Measurements from ENCODE around the gene DGKB. TPM values are rescaled to one million over a fixed set of nuclear protein-coding genes. Genes with fewer than 3 reads are reported as not detected.

The DGKB gene
- total RNA-seq, 1 donor from 2014 or later = 0.72 TPM

GRCh38 chr7:14870394-14870793 is 32.2 kb downstream of the DGKB start:
- H3K4me1 Mint-ChIP-seq = no peaks in the 10 kb centered on the region

DNA sequence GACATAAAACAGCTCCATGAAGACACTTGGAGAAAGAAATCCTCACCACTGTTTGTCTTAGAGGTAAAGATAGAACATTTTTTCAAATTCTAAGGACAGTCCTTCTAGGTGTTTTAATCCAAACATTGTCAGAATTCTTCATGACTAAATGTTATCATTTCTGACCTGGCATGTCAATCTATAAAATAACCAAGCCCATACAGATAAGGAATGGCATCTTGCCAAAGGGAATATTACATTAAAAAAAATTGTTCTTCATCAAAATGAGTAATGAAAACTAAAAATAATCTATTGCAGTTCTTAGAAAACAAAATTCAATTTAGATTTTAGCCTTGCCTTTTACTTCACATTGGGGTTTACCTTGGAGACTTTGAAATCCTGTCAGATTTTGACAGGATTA is 33.6 kb downstream of the DGKB start:
- peaks cover 5% of the 10 kb centered on the region for H3K9me3 Mint-ChIP-seq
- DNase-seq (ENCODE audit: low read depth, low spot score) = no peak
- H3K36me3 Mint-ChIP-seq (ENCODE audit: low read depth) = no peaks in the 10 kb centered on the region
- H3K4me3 Mint-ChIP-seq = no peak overlapping the region
- no peak for TF ChIP-seq CTCF (conservative IDR thresholded peaks at IDR 0.05)
- no peaks in the 10 kb centered on the region for H3K27me3 Mint-ChIP-seq (ENCODE audit: low read depth)
- H3K4me1 Mint-ChIP-seq = no peaks in the 10 kb centered on the region
- H3K27ac Mint-ChIP-seq (ENCODE audit: unreplicated experiment) = no peak overlapping the region

More at GRCh38 chr7:14870394-14870793, 32.2 kb downstream of the DGKB start:
- no peak for DNase-seq (ENCODE audit: low read depth, low spot score)
- H3K27me3 Mint-ChIP-seq (ENCODE audit: low read depth) = no peaks in the 10 kb centered on the region
- H3K4me3 Mint-ChIP-seq = no peak overlapping the region
- no peak for TF ChIP-seq CTCF (conservative IDR thresholded peaks at IDR 0.05)
- no peaks in the 10 kb centered on the region for H3K36me3 Mint-ChIP-seq (ENCODE audit: low read depth)
- no peak overlapping the region for H3K27ac Mint-ChIP-seq (ENCODE audit: unreplicated experiment)
- peaks cover 5% of the 10 kb centered on the region for H3K9me3 Mint-ChIP-seq

- no peaks in the 10 kb centered on the region for H3K9me3 Mint-ChIP-seq
- H3K4me3 Mint-ChIP-seq = no peak overlapping the region
- DNase-seq (ENCODE audit: low read depth, low spot score) = no peak
- no peaks in the 10 kb centered on the region for H3K36me3 Mint-ChIP-seq (ENCODE audit: low read depth)
- no peaks in the 10 kb centered on the region for H3K27me3 Mint-ChIP-seq (ENCODE audit: low read depth)
- no peak for TF ChIP-seq CTCF (conservative IDR thresholded peaks at IDR 0.05)
- no peaks in the 10 kb centered on the region for H3K4me1 Mint-ChIP-seq
- no peak overlapping the region for H3K27ac Mint-ChIP-seq (ENCODE audit: unreplicated experiment)
These were observed 41.1 kb downstream of the DGKB start for GRCh38 chr7:14861456-14861855.

DNA sequence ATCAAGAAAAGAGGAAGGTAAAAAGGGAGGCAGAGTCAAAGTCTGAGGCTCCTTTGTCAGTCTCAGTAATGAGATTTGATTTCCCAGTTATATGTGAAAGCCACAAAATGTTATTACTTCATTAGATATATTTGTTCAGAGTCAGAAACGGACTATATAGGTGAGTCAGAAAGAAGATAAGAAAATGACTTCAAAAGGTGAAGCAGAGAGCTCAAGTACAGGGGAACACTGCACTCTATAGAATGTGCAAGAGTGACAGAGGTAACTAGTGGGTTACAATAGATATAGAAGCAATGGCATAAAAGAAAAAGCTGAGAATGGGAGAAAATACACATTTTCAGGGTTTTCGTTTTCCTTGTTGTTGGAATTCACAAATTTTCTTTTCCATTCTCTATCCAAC is 43.3 kb downstream of the DGKB start:
- no peak for TF ChIP-seq CTCF (conservative IDR thresholded peaks at IDR 0.05)
- H3K27me3 Mint-ChIP-seq (ENCODE audit: low read depth) = no peaks in the 10 kb centered on the region
- no peaks in the 10 kb centered on the region for H3K36me3 Mint-ChIP-seq (ENCODE audit: low read depth)
- no peaks in the 10 kb centered on the region for H3K9me3 Mint-ChIP-seq
- no peak for DNase-seq (ENCODE audit: low read depth, low spot score)
- no peak overlapping the region for H3K27ac Mint-ChIP-seq (ENCODE audit: unreplicated experiment)
- H3K4me1 Mint-ChIP-seq = no peaks in the 10 kb centered on the region
- no peak overlapping the region for H3K4me3 Mint-ChIP-seq

DNA sequence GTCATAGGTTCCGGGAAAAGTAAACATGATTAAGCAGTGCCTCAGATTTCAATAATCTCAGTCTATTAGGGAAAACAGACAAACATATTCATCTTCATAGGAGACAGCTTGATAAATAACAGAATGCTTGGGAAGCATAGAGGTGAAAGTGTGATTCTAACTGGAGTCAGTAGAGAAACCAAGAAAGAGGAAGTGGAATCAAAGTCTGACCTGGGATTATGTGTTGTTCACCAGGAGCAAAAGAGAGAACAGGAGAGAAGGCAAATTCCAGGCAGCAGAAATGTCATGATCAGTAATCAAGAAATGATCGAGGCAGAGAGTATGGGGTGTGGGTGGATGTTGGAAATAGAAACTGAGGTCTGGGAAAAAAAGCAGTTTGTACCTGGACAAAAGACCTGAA is 43.7 kb downstream of the DGKB start:
- Mint-ChIP-seq H3K36me3 (ENCODE audit: low read depth) (no peaks in the 10 kb centered on the region), H3K27ac (ENCODE audit: unreplicated experiment) (no peak overlapping the region), H3K4me3 (no peak overlapping the region), H3K27me3 (ENCODE audit: low read depth) (no peaks in the 10 kb centered on the region), H3K4me1 (no peaks in the 10 kb centered on the region), H3K9me3 (no peaks in the 10 kb centered on the region)
- no peak for DNase-seq (ENCODE audit: low read depth, low spot score)
- no peak for TF ChIP-seq CTCF (conservative IDR thresholded peaks at IDR 0.05)

DNA sequence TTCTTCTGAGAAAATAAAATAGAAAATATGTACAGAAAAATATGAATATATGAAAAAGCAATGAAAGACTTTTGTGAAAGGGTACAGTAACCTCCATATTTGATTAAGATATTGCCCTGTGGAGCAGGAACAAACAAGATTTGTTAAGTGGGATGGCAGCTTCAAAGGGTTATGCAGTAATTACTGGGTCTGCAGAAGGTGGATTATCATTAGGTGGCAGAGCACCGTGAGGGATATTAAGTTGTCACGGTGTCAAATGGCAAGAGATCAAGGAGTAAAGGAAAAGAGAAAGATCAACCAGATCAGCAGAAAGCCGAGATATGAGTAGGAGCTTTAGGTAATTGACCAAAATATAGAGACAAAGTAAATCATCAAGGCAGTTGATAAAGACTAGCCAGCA is 44.1 kb downstream of the DGKB start:
- H3K27ac Mint-ChIP-seq (ENCODE audit: unreplicated experiment) = no peak overlapping the region
- H3K4me3 Mint-ChIP-seq = no peak overlapping the region
- DNase-seq (ENCODE audit: low read depth, low spot score) = no peak
- no peaks in the 10 kb centered on the region for H3K4me1 Mint-ChIP-seq
- H3K36me3 Mint-ChIP-seq (ENCODE audit: low read depth) = no peaks in the 10 kb centered on the region
- H3K27me3 Mint-ChIP-seq (ENCODE audit: low read depth) = no peaks in the 10 kb centered on the region
- TF ChIP-seq CTCF (conservative IDR thresholded peaks at IDR 0.05) = no peak
- H3K9me3 Mint-ChIP-seq = no peaks in the 10 kb centered on the region

Measured in neural crest cell (in vitro differentiated cells).